H1 (cell line): ENCODE measurements around the gene CCS. TPM values are rescaled to one million over a fixed set of nuclear protein-coding genes. Genes with fewer than 3 reads are reported as not detected.

Experiments
- CTCF ChIA-PET: fragments of 300-600 bp; sonication (Branson Sonifier 250); formaldehyde crosslinking; loops from one replicate; lab custom pipeline; 2021; ENCODE audit not compliant: partially characterized antibody; lab: Charles Lee
- POLR2A ChIA-PET: fragments of 300-600 bp; sonication (Branson Sonifier 250); formaldehyde crosslinking; loops from one replicate; lab custom pipeline; 2021; ENCODE audit warnings: inconsistent platforms; ENCODE audit not compliant: partially characterized antibody; lab: Charles Lee
- DNase-seq, 2 experiments: peaks; one replicate each; pipeline versions ENCODE4 v3.0.0 to v3.0.0-alpha.2; 2010 to 2022; ENCODE audit warnings: low spot score in 2 of 2, low read depth in 1 of 2, mixed read lengths in 1 of 2
- FAIRE-seq: peaks from 2 replicates; lab custom pipeline; 2011; peaks lifted over from hg19 to GRCh38; lab: Jason Lieb, UNC
- H2AFZ ChIP-seq: 2 replicates; pipeline ENCODE4 v1.8.1; 2012; ENCODE audit warnings: low read length, inconsistent platforms
- H2AK5ac ChIP-seq: 2 replicates; pipeline ENCODE4 v1.6.1; 2013; ENCODE audit warnings: low read depth, low read length
- H2BK120ac ChIP-seq: replicated peaks from 2 replicates; pipeline ENCODE3; 2013; ENCODE audit warnings: low read depth, low read length, inconsistent platforms
- H2BK12ac ChIP-seq: 2 replicates; pipeline ENCODE4 v1.6.1; 2013; ENCODE audit warnings: low read depth, low read length
- H2BK15ac ChIP-seq: 2 replicates; pipeline ENCODE4 v1.6.1; 2013; ENCODE audit warnings: low read length
- H2BK20ac ChIP-seq: 2 replicates; pipeline ENCODE4 v1.6.1; 2013; ENCODE audit warnings: low read length
- H2BK5ac ChIP-seq: 2 replicates; pipeline ENCODE4 v1.6.1; 2013; ENCODE audit warnings: low read depth, low read length
- H3K14ac ChIP-seq: 2 replicates; pipeline ENCODE4 v1.6.1; 2013; ENCODE audit warnings: inconsistent platforms; ENCODE audit not compliant: insufficient read length
- H3K18ac ChIP-seq: 2 replicates; pipeline ENCODE4 v1.6.1; 2013; ENCODE audit warnings: low read length; ENCODE audit errors: extremely low read depth
- H3K23ac ChIP-seq: 2 replicates; pipeline ENCODE4 v1.6.1; 2013; ENCODE audit warnings: inconsistent platforms; ENCODE audit not compliant: insufficient read length
- H3K23me2 ChIP-seq: 2 replicates; pipeline ENCODE4 v1.6.1; 2013; ENCODE audit warnings: low read depth, low read length
- H3K27ac ChIP-seq: 2 replicates; pipeline ENCODE4 v1.6.1; 2011; ENCODE audit warnings: low read depth, low read length, inconsistent platforms
- H3K27me3 ChIP-seq, 4 experiments: replicated peaks in 1 of 4; 1 replicate in 1 of 4; 2 replicates in 3 of 4; pipeline versions ENCODE4 v1.6.1 to v1.8.1; 2011 to 2013; ENCODE audit warnings: low read length in 3 of 4, mild to moderate bottlenecking in 3 of 4, inconsistent platforms in 2 of 4, mixed read lengths in 2 of 4, moderate library complexity in 1 of 4; ENCODE audit not compliant: control insufficient read depth in 3 of 4, insufficient read depth in 3 of 4; ENCODE audit errors: extremely low read depth in 1 of 4
- H3K36me3 ChIP-seq, 4 experiments: 2 replicates each; pipeline versions ENCODE4 v1.6.1 to v1.8.1; 2011 to 2013; ENCODE audit warnings: mild to moderate bottlenecking in 4 of 4, low read length in 3 of 4, moderate library complexity in 2 of 4, control low read depth in 1 of 4, inconsistent platforms in 1 of 4; ENCODE audit not compliant: insufficient read depth in 4 of 4, control insufficient read depth in 2 of 4
- H3K4ac ChIP-seq: replicated peaks from 2 replicates; pipeline ENCODE3; 2013; ENCODE audit warnings: low read length, low read depth, mixed read lengths, inconsistent platforms; ENCODE audit not compliant: insufficient read length
- H3K4me1 ChIP-seq, 4 experiments: replicated peaks in 1 of 4; 1 replicate in 1 of 4; 2 replicates in 3 of 4; pipeline versions ENCODE4 v1.6.1 to v1.8.1; 2011 to 2013; ENCODE audit warnings: low read length in 3 of 4, inconsistent platforms in 2 of 4, mixed read lengths in 1 of 4; ENCODE audit not compliant: insufficient read depth in 4 of 4, control insufficient read depth in 3 of 4
- H3K4me2 ChIP-seq, 2 experiments: 2 replicates each; pipeline versions ENCODE4 v1.6.1 to v1.8.1; 2011 to 2013; ENCODE audit warnings: low read depth in 2 of 2, low read length in 2 of 2, control low read depth in 1 of 2, inconsistent platforms in 1 of 2, mild to moderate bottlenecking in 1 of 2; ENCODE audit not compliant: insufficient read depth in 1 of 2
- H3K4me3 ChIP-seq, 4 experiments: fragments of 200-600, 300-600 bp in 1 of 4; sonication (generic), shearing (Covaris generic), sonication (Bioruptor Twin) in 1 of 4; 2 replicates each; pipeline versions ENCODE4 v1.5.1 to v1.8.1; 2011 to 2016; ENCODE audit warnings: low read length in 4 of 4, low read depth in 3 of 4, control low read depth in 2 of 4, inconsistent platforms in 2 of 4, mild to moderate bottlenecking in 2 of 4, mixed read lengths in 1 of 4, moderate library complexity in 1 of 4; ENCODE audit not compliant: insufficient read depth in 2 of 4; ENCODE audit errors: extremely low read depth in 1 of 4
- H3K56ac ChIP-seq: replicated peaks from 2 replicates; pipeline ENCODE3; 2013; ENCODE audit warnings: low read depth, mild to moderate bottlenecking, mixed read lengths, low read length, inconsistent platforms; ENCODE audit not compliant: insufficient read length
- H3K79me1 ChIP-seq: 2 replicates; pipeline ENCODE4 v1.6.1; 2013; ENCODE audit warnings: low read depth, low read length, control low read depth
- H3K79me2 ChIP-seq, 2 experiments: 2 replicates each; pipeline versions ENCODE4 v1.6.1 to v1.8.1; 2012 to 2013; ENCODE audit warnings: low read length in 2 of 2, mild to moderate bottlenecking in 2 of 2, inconsistent platforms in 1 of 2; ENCODE audit not compliant: insufficient read depth in 2 of 2, control insufficient read depth in 1 of 2
- H3K9ac ChIP-seq, 4 experiments: replicated peaks in 1 of 4; 1 replicate in 1 of 4; 2 replicates in 3 of 4; pipeline versions ENCODE4 v1.6.1 to v1.8.1; 2011 to 2013; ENCODE audit warnings: low read depth in 3 of 4, low read length in 3 of 4, control low read depth in 2 of 4, mild to moderate bottlenecking in 2 of 4, moderate library complexity in 2 of 4, inconsistent platforms in 1 of 4; ENCODE audit errors: extremely low read depth in 1 of 4
- H3K9me3 ChIP-seq, 2 experiments: 2 replicates each; pipeline versions ENCODE4 v1.6.1 to v1.8.1; 2012 to 2013; ENCODE audit warnings: mild to moderate bottlenecking in 2 of 2, moderate library complexity in 2 of 2, control low read depth in 1 of 2, inconsistent platforms in 1 of 2, low read depth in 1 of 2, low read length in 1 of 2, mixed read lengths in 1 of 2; ENCODE audit not compliant: insufficient read depth in 2 of 2
- H4K20me1 ChIP-seq, 2 experiments: replicated peaks in 1 of 2; 2 replicates each; pipeline versions ENCODE3 to v1.8.1; 2011 to 2013; ENCODE audit warnings: inconsistent platforms in 2 of 2, low read length in 2 of 2, mild to moderate bottlenecking in 1 of 2; ENCODE audit not compliant: insufficient read depth in 2 of 2, control insufficient read depth in 1 of 2
- H4K5ac ChIP-seq: 2 replicates; pipeline ENCODE4 v1.6.1; 2013; ENCODE audit warnings: low read length, low read depth, mixed read lengths, inconsistent platforms; ENCODE audit not compliant: insufficient read length
- H4K8ac ChIP-seq: 2 replicates; pipeline ENCODE4 v1.8.0; 2013; ENCODE audit warnings: mild to moderate bottlenecking, moderate library complexity, low read length, inconsistent platforms; ENCODE audit not compliant: insufficient read depth; ENCODE audit errors: extremely low read depth
- H4K91ac ChIP-seq: replicated peaks from 2 replicates; pipeline ENCODE3; 2013; ENCODE audit warnings: low read length, mixed read lengths, inconsistent platforms; ENCODE audit not compliant: insufficient read length
- ATF2 ChIP-seq: IDR thresholded peaks from 2 replicates; pipeline ENCODE4 v1.6.1; 2012; ENCODE audit warnings: low read length, inconsistent platforms
- E2F6 ChIP-seq: IDR thresholded peaks from 2 replicates; pipeline ENCODE4 v1.6.1; 2012; ENCODE audit warnings: inconsistent platforms
- KDM4A ChIP-seq: IDR thresholded peaks from one replicate; pipeline ENCODE4 v1.7.1; 2012; ENCODE audit warnings: low read depth, mild to moderate bottlenecking, moderate library complexity, low read length, inconsistent platforms; ENCODE audit not compliant: severe bottlenecking
- POLR2A ChIP-seq, 2 experiments: IDR thresholded peaks; 1 replicate in 1 of 2; 2 replicates in 1 of 2; pipeline ENCODE4 v1.6.1; 2011; ENCODE audit warnings: low read depth in 2 of 2, low read length in 2 of 2, mild to moderate bottlenecking in 2 of 2; ENCODE audit errors: control extremely low read depth in 1 of 2
- POLR2AphosphoS5 ChIP-seq: IDR thresholded peaks from 2 replicates; pipeline ENCODE4 v1.6.1; 2011; ENCODE audit warnings: low read depth, low read length
- SRF ChIP-seq: IDR thresholded peaks from 2 replicates; pipeline ENCODE4 v1.6.1; 2011; ENCODE audit warnings: mild to moderate bottlenecking, low read depth, low read length, moderate library complexity
- WGBS, 2 experiments: shearing (Covaris generic) in 1 of 2; methylation state at CpG; one replicate each; pipeline versions ENCODE4 v1.1.6 to v1.1.7; 2013 to 2015; ENCODE audit warnings: low lambda C conversion rate in 2 of 2, mixed read lengths in 2 of 2, inconsistent platforms in 1 of 2, low coverage in 1 of 2, missing lambda C conversion rate in 1 of 2; ENCODE audit not compliant: insufficient replicate concordance in 2 of 2, insufficient coverage in 1 of 2, insufficient read length in 1 of 2; ENCODE audit errors: extremely low coverage in 1 of 2, missing lambda C conversion rate in 1 of 2; 5-methylcytosine and 5-hydroxymethylcytosine counted together
- polyA plus RNA-seq, 7 experiments: library from polyadenylated mRNA; depleted of rRNA in 3 of 7; stranded (reverse) in 5 of 7; unstranded in 2 of 7; fragments of >200 nt in 5 of 7; fragments of 200-250 nt in 2 of 7; gene quantifications; 1 replicate in 5 of 7; 2 replicates in 1 of 7; 4 replicates in 1 of 7; pipeline versions ENCODE4 v1.2.1 to v1.2.3, GENCODE V29; 2011 to 2013; ENCODE audit warnings: missing spikeins in 2 of 7, mixed read lengths in 2 of 7
- total RNA-seq: library from RNA; stranded (reverse); fragmentation: NEBNext Ultra II Directional; extraction: Animal tissue kit (Norgen Biotek cat#: 25700); gene quantifications from 2 replicates; pipeline ENCODE4 v1.2.1, GENCODE V29; 2021
- TF ChIP-seq, protein P1 (sequence below): IDR thresholded peaks from 2 replicates; pipeline ENCODE4 v1.6.1; 2011; ENCODE audit warnings: low read length, improper control_type of control experiment

CCS gene
- total and polyA plus RNA-seq, 2 of the 8 experiments (the other 6 are each of a cell fraction or from before 2014, with no cell fraction given), result 37.1 to 37.7 TPM

GRCh38 chr11:66625752-66626149 lies 32.8 kb downstream of the CCS start:
- Histone ChIP-seq H3K79me2 (peaks cover 69 to 100% of the 10 kb centered on the region in 2 experiments), H3K27me3 (no peaks in the 10 kb centered on the region), H2BK120ac (no peak overlapping the region), H3K4me1 (peaks cover 0 to 3% (median 0%) of the 10 kb centered on the region in 4 experiments; a peak in 1 of 7 replicates), H3K4me3 (no peak overlapping the region), H3K27ac (no peak overlapping the region), H2BK15ac (no peak overlapping the region), H3K14ac (no peak overlapping the region), H2BK5ac (peak overlapping the region; percentile 48; the same call in 1 of the 2 replicates), H3K23ac (no peak overlapping the region), H2AK5ac (no peak overlapping the region), H3K18ac (no peak overlapping the region), H2BK12ac (no peak overlapping the region), H4K5ac (no peak overlapping the region), H4K20me1 (peaks cover 57 to 63% of the 10 kb centered on the region in 2 experiments), H3K9ac (no peak overlapping the region), H2BK20ac (no peak overlapping the region), H3K23me2 (no peaks in the 10 kb centered on the region), H3K9me3 (no peaks in the 10 kb centered on the region), H2AFZ (no peak overlapping the region), H3K36me3 (peaks cover 53 to 97% (median 82%) of the 10 kb centered on the region in 4 experiments), H3K79me1 (peaks cover 33% of the 10 kb centered on the region), H3K56ac (no peak overlapping the region), H3K4me2 (no peak overlapping the region), H4K8ac (no peak overlapping the region), H3K4ac (no peak overlapping the region), H4K91ac (no peak overlapping the region)
- POLR2A ChIA-PET, result interaction anchor here (0.6 to 66.2 kb wide), 5 partner anchors 5 to 121 kb away, joined by 3 to 2165 read pairs (median 4); partner anchors contain the start of genes CCDC87, CCS, RBM14 and RBM4
- 96% methylated on average over 8 of the region's 9 CpGs; no CpG with 5 or more reads in 1 of the 2 experiments for WGBS, 2 experiments
- CTCF ChIA-PET, result interaction anchor here (0.6 kb wide), 1 partner anchor 208 kb away, joined by 3 read pairs; no protein-coding TSS in a partner anchor
- TF ChIP-seq ATF2 (no peak), SRF (no peak), POLR2A (IDR thresholded peaks at IDR 0.05; ENCODE audit: control extremely low read depth in 1 of 2, low read depth in 2 of 2, low read length in 2 of 2) (peak; percentile 2 to 37; a peak in 1 of 3 replicates), E2F6 (no peak), KDM4A (no peak), POLR2AphosphoS5 (peak; percentile 67; the same call in 1 of the 2 replicates)
- TF ChIP-seq, protein P1, sequence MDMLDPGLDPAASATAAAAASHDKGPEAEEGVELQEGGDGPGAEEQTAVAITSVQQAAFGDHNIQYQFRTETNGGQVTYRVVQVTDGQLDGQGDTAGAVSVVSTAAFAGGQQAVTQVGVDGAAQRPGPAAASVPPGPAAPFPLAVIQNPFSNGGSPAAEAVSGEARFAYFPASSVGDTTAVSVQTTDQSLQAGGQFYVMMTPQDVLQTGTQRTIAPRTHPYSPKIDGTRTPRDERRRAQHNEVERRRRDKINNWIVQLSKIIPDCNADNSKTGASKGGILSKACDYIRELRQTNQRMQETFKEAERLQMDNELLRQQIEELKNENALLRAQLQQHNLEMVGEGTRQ, result no peak
- DNase-seq (no peak), FAIRE-seq (no peak)
